OCI-LY1 (cell line): ENCODE data around the gene TBX10.

ENCODE experiments used
- H2AFZ ChIP-seq: fragments of 200-600 bp; sonication (generic), shearing (Covaris generic); 2 replicates; pipeline ENCODE4 v1.6.0; 2014; ENCODE audit warnings: antibody characterized with exemption, mild to moderate bottlenecking, low read length
- H3F3A ChIP-seq: fragments of 200-600 bp; sonication (generic), shearing (Covaris generic); 2 replicates; pipeline ENCODE4 v1.6.0; 2014; ENCODE audit warnings: mild to moderate bottlenecking, antibody characterized with exemption, low read length, moderate library complexity; ENCODE audit not compliant: insufficient read depth
- H3K27ac ChIP-seq: fragments of 200-600 bp; sonication (generic); 2 replicates; pipeline ENCODE4 v1.5.1; 2014; ENCODE audit warnings: low read length, mixed run types, mild to moderate bottlenecking, low read depth; ENCODE audit not compliant: poor library complexity, severe bottlenecking
- H3K27me3 ChIP-seq: fragments of 200-600 bp; sonication (generic); 2 replicates; pipeline ENCODE4 v1.6.0; 2014; ENCODE audit warnings: antibody characterized with exemption, mild to moderate bottlenecking, low read length, moderate library complexity; ENCODE audit not compliant: insufficient read depth
- H3K36me3 ChIP-seq: fragments of 200-600 bp; sonication (generic); 2 replicates; pipeline ENCODE4 v1.6.1; 2014; ENCODE audit warnings: mild to moderate bottlenecking, antibody characterized with exemption, low read length, moderate library complexity, mixed read lengths; ENCODE audit not compliant: insufficient read depth
- H3K4me1 ChIP-seq: fragments of 200-600 bp; sonication (generic); 2 replicates; pipeline ENCODE4 v1.5.1; 2014; ENCODE audit warnings: mild to moderate bottlenecking, low read length, moderate library complexity; ENCODE audit not compliant: insufficient read depth, severe bottlenecking
- H3K4me2 ChIP-seq: fragments of 200-600 bp; sonication (generic), shearing (Covaris generic); 2 replicates; pipeline ENCODE4 v1.6.1; 2014; ENCODE audit warnings: low read length
- H3K4me3 ChIP-seq: fragments of 200-600 bp; sonication (generic); 2 replicates; pipeline ENCODE4 v1.5.1; 2014; ENCODE audit warnings: low read length, low read depth, mild to moderate bottlenecking, mixed read lengths; ENCODE audit not compliant: poor library complexity, severe bottlenecking
- H3K79me2 ChIP-seq: fragments of 200-600 bp; shearing (Covaris generic); 2 replicates; pipeline ENCODE4 v1.6.1; 2016; ENCODE audit warnings: mixed run types, low read length, mixed read lengths; ENCODE audit not compliant: insufficient read depth
- H3K9ac ChIP-seq: fragments of 200-600 bp; sonication (generic), shearing (Covaris generic); 2 replicates; pipeline ENCODE4 v1.6.1; 2014; ENCODE audit warnings: mild to moderate bottlenecking, low read length, mixed read lengths
- H3K9me2 ChIP-seq: fragments of 200-600 bp; sonication (generic), shearing (Covaris generic); 2 replicates; pipeline ENCODE4 v1.6.1; 2014; ENCODE audit warnings: low read depth, mild to moderate bottlenecking, low read length, mixed read lengths
- H3K9me3 ChIP-seq: fragments of 200-600 bp; shearing (Covaris generic); 2 replicates; pipeline ENCODE4 v1.6.1; 2014; ENCODE audit warnings: low read length, mixed read lengths
- H4K20me1 ChIP-seq: fragments of 200-600 bp; sonication (generic), shearing (Covaris generic); 2 replicates; pipeline ENCODE4 v1.6.0; 2016; ENCODE audit warnings: mild to moderate bottlenecking, low read length; ENCODE audit not compliant: insufficient read depth
- CTCF ChIP-seq: fragments of 200-600 bp; sonication (generic), shearing (Covaris generic); IDR thresholded peaks from 2 replicates; pipeline ENCODE4 v1.5.1; 2017; ENCODE audit warnings: mild to moderate bottlenecking, antibody characterized with exemption, low read length, moderate library complexity, mixed read lengths
- EZH2 ChIP-seq: fragments of 200-600 bp; sonication (generic), shearing (Covaris generic); IDR thresholded peaks from 2 replicates; pipeline ENCODE4 v1.8.0; 2017; ENCODE audit warnings: borderline replicate concordance, mixed run types, mild to moderate bottlenecking, antibody characterized with exemption, low read length, moderate library complexity, mixed read lengths

The TBX10 gene

GRCh38 chr11:67673902-67674301, 34.3 kb upstream of the TBX10 start:
- Histone ChIP-seq H4K20me1 (no peaks in the 10 kb centered on the region), H3K4me1 (no peaks in the 10 kb centered on the region), H3K79me2 (no peaks in the 10 kb centered on the region), H3K4me3 (no peak overlapping the region), H3K27ac (no peak overlapping the region), H3K27me3 (peaks cover 17% of the 10 kb centered on the region; the same call in 1 of the 2 replicates), H3K4me2 (no peak overlapping the region), H3K36me3 (peaks cover 4% of the 10 kb centered on the region; the same call in 1 of the 2 replicates), H3F3A (no peaks in the 10 kb centered on the region), H2AFZ (no peak overlapping the region), H3K9ac (no peak overlapping the region), H3K9me3 (peaks cover 6% of the 10 kb centered on the region), H3K9me2 (no peaks in the 10 kb centered on the region)
- TF ChIP-seq CTCF (no peak), EZH2 (no peak)

GRCh38 chr11:67673358-67673757, 33.8 kb upstream of the TBX10 start:
- H3K4me3 ChIP-seq = no peak overlapping the region
- H3K4me2 ChIP-seq = no peak overlapping the region
- no peaks in the 10 kb centered on the region for H3F3A ChIP-seq
- no peaks in the 10 kb centered on the region for H4K20me1 ChIP-seq
- peaks cover 22% of the 10 kb centered on the region; the same call in 1 of the 2 replicates for H3K27me3 ChIP-seq
- no peak overlapping the region for H3K9ac ChIP-seq
- H3K79me2 ChIP-seq = no peaks in the 10 kb centered on the region
- H3K36me3 ChIP-seq = peaks cover 4% of the 10 kb centered on the region; the same call in 1 of the 2 replicates
- H3K4me1 ChIP-seq = no peaks in the 10 kb centered on the region
- H3K9me2 ChIP-seq = no peaks in the 10 kb centered on the region
- H3K9me3 ChIP-seq = peaks cover 6% of the 10 kb centered on the region
- TF ChIP-seq CTCF = no peak
- no peak for TF ChIP-seq EZH2
- H3K27ac ChIP-seq = no peak overlapping the region
- no peak overlapping the region for H2AFZ ChIP-seq

GRCh38 chr11:67671211-67671520, 31.6 kb upstream of the TBX10 start:
- Histone ChIP-seq H3K4me1 (peaks cover 14% of the 10 kb centered on the region), H3K9me3 (peaks cover 6% of the 10 kb centered on the region), H3K27me3 (peaks cover 22% of the 10 kb centered on the region; the same call in 1 of the 2 replicates), H4K20me1 (no peaks in the 10 kb centered on the region), H3K9ac (no peak overlapping the region), H3K9me2 (no peaks in the 10 kb centered on the region), H3K36me3 (peaks cover 4% of the 10 kb centered on the region; the same call in 1 of the 2 replicates), H3F3A (no peaks in the 10 kb centered on the region), H3K79me2 (no peaks in the 10 kb centered on the region), H3K27ac (no peak overlapping the region), H3K4me2 (no peak overlapping the region), H2AFZ (no peak overlapping the region), H3K4me3 (no peak overlapping the region)
- TF ChIP-seq EZH2 (no peak), CTCF (no peak)
